OCI-M1 (cell line): ENCODE results near the gene CHST8.

Experiments used
- DNase-seq: peaks from one replicate; lab custom pipeline; 2025; lab: John Stamatoyannopoulos, UW

CHST8 gene

GRCh38 chr19:33794683-33795369 is 173.1 kb downstream of the CHST8 start:
- DNase-seq, result no peak

GRCh38 chr19:33795370-33796163 is 173.8 kb downstream of the CHST8 start:
- peak; percentile 92 for DNase-seq

GRCh38 chr19:33796164-33796875 is 174.6 kb downstream of the CHST8 start, which contains the start of gene KCTD15:
Gene KCTD15 (plus strand): TSS chr19:33796870. CDS start chr19:33800455, 3,585 bp downstream.
- DNase-seq, result peak; percentile 83

GRCh38 chr19:33797802-33798671 is 176.3 kb downstream of the CHST8 start:
- DNase-seq, result peak; percentile 73

GRCh38 chr19:33798681-33799111 is 176.9 kb downstream of the CHST8 start:
- DNase-seq, result no peak

- no peak for DNase-seq
Observed at GRCh38 chr19:33799476-33799875, 177.7 kb downstream of the CHST8 start.

- no peak for DNase-seq
Observed at GRCh38 chr19:33800012-33800680, 178.4 kb downstream of the CHST8 start.

GRCh38 chr19:33801411-33801810 is 179.7 kb downstream of the CHST8 start:
- no peak for DNase-seq

- DNase-seq, result no peak
Observed at GRCh38 chr19:33802001-33802400, 180.2 kb downstream of the CHST8 start.

- no peak for DNase-seq
Observed at GRCh38 chr19:33802801-33803200, 181.0 kb downstream of the CHST8 start.

- no peak for DNase-seq
Observed at GRCh38 chr19:33803383-33803782, 181.6 kb downstream of the CHST8 start.

GRCh38 chr19:33804021-33804799 is 182.5 kb downstream of the CHST8 start:
- DNase-seq, result no peak

GRCh38 chr19:33805313-33805712 is 183.6 kb downstream of the CHST8 start:
- no peak for DNase-seq

GRCh38 chr19:33805840-33806433 is 184.2 kb downstream of the CHST8 start:
- DNase-seq, result no peak

GRCh38 chr19:33806434-33806881 is 184.7 kb downstream of the CHST8 start:
- DNase-seq, result no peak

GRCh38 chr19:33808399-33808798 is 186.6 kb downstream of the CHST8 start:
- no peak for DNase-seq

- DNase-seq, result no peak
Observed at GRCh38 chr19:33809960-33810359, 188.2 kb downstream of the CHST8 start.

GRCh38 chr19:33810821-33811220 is 189.1 kb downstream of the CHST8 start:
- no peak for DNase-seq

- DNase-seq, result no peak
Observed at GRCh38 chr19:33811246-33811645, 189.5 kb downstream of the CHST8 start.
